Measurements from ENCODE around the gene AMOTL1.

The AMOTL1 gene

GRCh38 chr11:94862926-94863880 lies 95.0 kb downstream of the AMOTL1 start:
- no peak for DNase-seq

DNA sequence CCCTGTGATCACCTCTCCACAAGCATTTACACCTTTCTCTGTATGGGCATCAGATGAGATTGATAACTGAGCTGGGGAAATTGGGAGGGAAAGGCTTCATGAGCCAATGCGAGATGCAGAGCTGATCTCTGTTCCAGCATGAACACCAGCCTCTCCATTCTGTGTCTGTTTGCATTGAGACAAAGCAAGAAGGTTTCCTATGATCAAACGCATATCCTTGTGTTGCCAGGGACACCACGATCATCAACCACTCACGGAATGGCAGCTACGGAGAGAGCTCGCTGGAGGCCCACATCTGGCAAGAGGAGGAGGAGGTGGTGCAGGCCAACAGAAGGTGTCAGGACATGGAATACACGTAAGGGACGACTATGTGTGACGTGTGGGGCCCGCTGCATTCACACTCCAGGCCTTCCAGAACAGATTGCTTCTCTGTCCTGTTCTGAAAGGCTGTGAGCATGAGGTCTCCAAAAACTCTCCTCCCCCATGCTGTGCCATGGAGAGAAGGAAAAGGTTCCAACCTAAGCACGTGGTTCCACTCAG lies 96.4 kb downstream of the AMOTL1 start:
- no peak for DNase-seq

DNA sequence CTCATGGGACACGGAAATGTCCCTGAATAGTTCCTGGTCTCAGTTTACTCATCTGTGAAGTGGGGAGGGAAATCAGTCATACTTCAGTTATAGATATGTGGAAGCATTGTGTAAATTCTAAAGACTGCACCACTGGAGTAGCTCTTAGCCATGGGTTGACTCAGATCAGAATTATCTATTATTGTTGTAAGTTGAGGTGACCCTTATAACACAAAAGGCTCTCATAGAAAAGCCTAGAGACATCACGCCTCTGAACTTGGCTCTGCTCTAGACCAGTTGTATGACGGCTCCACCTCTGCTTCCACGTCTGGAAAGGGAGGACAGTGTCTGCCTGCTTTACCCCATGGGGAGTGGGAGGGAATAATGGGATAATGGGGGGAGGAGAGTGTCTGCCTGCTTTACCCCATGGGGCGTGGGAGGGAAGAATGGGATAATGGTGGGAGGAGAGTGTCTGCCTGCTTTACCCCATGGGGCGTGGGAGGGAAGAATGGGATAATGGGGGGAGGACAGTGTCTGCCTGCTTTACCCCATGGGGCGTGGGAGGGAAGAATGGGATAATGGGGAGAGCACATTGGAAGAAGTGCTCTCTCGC lies 98.2 kb downstream of the AMOTL1 start:
- no peak for DNase-seq

DNA sequence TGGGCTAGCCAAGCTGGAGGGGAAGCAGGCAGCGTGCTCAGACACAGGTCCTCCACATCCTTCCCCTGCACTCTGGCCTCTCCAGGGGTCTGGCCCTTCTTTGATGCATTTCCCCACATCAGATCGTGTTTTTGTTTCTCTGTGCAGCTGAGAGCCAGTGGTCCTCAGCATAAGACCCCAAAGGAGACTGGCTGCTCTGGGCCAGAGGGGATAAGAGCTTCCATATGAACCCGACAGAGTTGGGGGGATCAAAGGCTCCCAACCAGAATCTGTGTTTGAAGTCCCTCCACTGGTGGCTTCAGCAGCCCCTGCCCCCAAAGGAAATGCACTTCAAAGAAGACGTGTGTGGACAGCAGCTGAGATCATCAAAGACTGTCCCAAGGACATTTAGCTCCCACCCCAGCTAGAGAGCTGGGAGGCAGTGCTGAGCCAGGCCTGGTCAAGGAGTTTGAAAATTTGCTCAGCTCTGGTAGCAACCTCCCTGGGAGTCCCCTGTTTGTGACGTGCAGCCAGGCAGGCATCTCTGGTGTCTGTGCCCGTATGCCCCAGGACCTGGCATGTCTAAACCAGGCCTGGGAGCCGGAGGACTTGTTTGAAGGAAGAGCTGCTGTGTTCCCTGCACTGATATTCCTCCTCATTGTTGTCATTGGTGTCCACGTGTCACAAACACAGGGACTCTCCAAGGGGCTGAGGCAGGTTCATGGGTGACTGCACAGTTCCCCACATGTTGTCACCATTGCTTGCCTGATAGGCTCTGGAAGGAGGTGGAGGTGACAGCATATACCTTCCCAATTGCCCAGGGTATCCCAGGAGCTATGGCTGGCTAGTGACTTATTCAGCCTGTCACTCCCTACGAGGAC lies 99.0 kb downstream of the AMOTL1 start:
- DNase-seq = no peak

DNA sequence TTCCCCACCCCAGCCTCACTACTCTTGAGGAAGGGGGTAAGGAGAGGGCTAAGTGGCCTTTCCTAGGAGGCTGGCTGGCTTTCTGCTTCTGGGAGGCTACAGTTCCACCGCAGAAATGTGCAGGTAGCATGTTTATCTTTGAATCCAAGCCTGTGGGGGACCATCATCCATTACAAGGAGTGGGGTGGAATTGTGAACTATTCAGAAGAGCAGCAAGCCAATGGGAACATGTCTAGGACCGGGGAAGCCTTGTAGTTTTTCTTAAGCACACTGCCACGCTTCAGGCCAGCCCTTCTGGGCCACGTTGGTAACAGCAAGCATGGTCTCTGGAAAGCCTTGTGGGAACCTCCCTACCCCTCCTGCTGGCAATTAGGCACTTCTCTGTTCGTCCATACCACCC lies 100.3 kb downstream of the AMOTL1 start:
- no peak for DNase-seq

DNA sequence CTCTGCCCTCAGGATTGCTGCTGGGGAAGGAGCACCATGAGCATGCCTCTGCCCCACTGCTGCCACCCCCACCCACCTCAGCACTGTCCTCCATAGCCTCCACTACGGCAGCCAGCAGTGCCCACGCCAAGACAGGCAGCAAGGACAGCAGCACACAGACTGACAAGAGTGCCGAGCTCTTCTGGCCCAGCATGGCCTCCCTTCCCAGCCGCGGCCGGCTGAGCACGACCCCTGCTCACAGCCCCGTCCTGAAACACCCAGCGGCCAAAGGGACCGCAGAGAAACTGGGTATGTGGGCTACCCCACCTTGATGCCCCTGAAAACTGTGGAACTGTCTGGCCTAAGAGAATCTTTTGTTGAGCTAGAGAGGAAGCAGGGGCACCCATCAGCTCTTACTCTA lies 101.0 kb downstream of the AMOTL1 start:
- no peak for DNase-seq

DNA sequence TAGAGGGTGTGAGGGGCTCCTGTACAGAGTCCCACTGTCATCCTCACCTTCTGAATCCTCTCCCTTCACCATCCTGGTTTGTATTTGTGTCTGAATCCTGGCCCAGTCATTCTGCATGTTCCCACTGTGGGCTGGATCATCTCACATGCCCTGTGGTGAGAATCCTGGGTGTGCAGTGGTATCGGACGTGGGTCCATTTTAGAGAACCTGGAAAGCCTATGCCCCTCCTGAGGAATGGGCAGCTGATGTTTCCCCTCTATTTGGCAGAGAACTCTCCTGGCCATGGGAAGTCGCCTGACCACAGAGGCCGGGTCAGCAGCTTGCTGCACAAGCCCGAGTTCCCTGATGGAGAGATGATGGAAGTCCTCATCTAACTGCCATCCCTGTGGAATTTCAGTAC lies 102.3 kb downstream of the AMOTL1 start:
- DNase-seq = no peak

DNA sequence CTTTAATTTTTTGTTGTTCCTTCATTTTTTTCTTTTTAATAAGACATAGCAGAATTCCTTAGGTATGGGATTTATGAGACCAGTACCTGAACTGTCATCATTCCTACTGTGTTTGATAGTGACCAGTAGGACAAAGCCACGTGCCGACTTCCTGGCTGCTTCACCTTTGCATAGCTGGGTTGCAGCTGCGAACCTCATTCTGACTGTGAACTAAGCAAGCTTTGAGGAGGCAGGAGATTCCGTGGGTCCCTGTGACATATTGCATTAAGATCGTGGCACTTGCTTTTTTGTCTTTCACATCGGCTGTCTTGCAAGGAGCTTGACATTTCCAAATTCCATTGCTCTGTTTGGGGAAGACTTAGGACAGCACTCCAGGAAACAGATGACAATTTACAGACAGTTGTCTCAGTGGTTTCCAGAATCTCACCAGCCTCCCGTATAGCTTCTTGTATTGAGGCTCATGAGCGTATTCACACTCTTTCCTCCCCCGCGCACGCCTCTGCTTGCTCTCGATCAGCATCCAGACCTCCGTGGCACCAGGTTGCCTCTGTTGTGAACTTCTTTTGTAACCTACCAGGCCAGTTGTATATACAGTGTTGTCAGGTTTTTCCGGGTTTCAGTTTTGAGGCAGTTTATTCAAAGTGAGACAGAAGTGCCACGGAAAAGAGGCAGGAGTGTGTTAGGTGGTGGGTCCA lies 103.5 kb downstream of the AMOTL1 start:
- DNase-seq = no peak

- DNase-seq = no peak
Observed at GRCh38 chr11:94873916-94874540, 105.9 kb downstream of the AMOTL1 start.

- DNase-seq = no peak
Observed at GRCh38 chr11:94876222-94876621, 108.1 kb downstream of the AMOTL1 start.

DNA sequence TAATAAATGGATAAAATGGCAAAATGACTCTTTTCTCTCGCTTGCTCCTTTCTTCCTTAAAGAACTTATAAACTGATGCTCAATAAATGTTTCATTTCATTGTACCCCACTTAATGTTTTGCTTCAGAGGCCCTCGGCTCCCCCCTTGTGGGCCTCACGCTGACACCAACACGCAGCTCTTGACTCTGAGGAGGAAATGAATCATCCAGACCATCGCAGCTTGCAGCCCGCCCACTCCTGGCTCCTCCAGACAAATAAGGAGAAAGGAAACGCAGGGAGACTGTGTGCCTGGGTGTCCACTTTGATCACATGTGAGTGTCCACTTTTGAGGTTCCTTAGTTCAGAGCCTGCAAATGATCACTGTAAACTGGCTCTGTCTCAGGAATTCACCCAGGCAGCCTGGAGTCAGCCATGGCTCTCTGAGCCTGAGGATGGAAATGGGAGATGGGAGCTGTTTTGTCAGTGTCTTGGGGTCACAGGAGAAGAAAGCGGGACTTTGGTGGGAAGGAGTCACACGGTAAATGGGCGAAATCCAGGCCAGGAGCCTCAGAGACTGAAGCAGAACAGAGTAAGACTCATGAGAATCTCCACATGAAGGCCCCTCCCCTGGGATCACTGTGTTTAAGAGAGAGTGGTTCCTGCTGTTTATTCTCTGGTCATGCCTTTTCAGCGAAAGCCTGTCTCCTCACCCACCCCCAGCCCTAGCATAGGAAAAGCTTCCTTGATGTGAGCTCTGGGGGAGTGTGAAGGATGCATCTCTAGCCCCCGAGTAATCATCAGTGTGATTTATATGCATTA lies 108.7 kb downstream of the AMOTL1 start:
- DNase-seq = no peak

DNA sequence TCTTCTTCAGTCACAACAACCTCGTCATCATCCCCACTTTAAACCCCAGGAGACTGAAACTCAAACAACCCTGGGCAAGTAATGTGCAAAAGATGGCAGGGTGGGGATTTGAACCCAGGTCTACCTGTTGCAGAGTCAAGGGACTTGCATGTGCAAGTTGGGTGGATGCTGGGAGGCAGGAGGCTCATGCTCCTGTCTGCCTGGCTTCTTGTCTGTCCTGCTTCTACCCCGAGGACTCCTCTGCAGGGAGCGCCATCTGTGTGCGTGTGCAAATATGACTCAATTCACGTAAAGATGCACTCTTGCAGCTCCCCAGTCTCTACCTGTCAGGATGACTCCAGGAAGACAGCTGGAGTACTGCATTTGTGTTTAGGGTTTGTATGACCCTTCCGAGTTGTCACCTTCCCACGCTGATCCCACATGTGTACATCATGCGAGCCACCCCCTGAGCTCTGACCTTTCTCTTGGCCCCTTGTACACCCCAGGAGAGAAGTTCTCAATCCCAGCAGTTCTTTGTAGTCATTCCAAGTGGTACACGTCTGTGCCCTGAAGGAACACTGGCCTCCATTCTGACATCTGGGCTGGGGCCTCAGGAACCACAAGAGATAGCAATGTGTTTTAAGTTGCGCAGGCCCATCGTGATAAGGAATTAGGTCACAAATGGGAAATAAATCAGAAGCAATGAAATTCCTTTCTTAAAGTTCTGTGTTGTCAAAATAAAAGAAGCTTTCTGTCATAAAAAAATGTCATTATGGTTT lies 109.5 kb downstream of the AMOTL1 start:
- no peak for DNase-seq

DNA sequence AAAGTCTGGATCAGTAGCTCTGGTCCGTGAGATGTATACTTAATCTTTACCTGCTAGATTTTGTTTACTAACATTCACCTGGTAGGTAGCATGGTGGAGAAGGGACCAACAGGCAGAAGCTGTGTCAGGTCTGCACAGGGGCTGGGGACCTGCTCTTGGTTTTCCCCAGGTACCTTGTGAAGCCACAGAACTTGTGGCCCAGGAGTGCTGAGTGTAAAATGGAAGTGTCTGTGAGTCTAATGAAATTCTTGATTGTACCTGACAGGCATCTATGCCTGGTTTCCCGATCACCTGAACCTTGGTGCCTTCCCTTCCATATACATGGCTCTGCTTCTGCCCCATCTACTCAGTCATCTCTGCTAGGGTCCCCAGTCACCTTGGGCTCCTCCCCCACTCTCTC lies 110.8 kb downstream of the AMOTL1 start:
- DNase-seq = no peak

DNA sequence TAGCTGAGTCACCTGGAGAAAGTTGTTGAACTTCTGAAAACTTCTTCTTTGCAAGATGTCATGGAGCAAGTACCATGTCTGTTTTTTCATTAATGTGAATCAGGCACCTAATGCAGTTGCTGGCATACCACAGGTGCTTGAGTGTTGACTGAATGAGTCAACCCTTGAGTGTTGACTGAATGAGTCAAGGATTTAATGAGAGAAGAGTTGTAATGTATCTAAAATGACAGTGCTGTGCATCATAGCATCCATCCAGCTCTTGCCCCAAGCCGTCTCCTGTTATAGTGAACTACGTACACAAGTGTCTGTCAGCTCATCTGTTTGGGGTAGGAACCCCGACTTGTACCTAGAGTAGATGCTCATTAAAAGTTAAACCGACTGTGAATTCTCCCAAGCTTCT lies 112.1 kb downstream of the AMOTL1 start:
- DNase-seq = no peak

- DNase-seq = no peak
Observed at GRCh38 chr11:94882931-94883330, 114.8 kb downstream of the AMOTL1 start.

- DNase-seq = no peak
Observed at GRCh38 chr11:94883878-94884277, 115.7 kb downstream of the AMOTL1 start.

DNA sequence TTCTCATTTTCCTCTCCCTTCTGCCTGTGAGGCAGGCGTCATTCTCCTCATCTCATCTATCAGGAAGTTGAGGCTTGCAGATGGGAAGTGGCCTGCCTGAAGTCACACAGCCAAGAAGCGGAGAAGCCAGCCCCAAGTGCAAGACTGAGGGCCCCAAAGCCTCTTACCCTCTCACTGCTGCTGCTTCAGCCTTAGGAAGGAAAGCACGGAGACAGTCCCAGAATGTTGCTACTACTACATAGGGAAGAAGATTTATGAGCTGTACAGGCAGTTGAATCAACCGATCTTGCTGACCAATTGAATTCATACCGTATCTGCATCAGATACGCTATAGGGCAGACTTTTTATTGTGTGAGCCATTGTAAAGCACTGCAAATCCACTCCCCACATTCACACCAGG lies 116.2 kb downstream of the AMOTL1 start:
- DNase-seq = no peak

- DNase-seq = peak; percentile 18
Observed at GRCh38 chr11:94885133-94885532, 117.0 kb downstream of the AMOTL1 start.

GRCh38 chr11:94885581-94885980 lies 117.4 kb downstream of the AMOTL1 start:
- no peak for DNase-seq

DNA sequence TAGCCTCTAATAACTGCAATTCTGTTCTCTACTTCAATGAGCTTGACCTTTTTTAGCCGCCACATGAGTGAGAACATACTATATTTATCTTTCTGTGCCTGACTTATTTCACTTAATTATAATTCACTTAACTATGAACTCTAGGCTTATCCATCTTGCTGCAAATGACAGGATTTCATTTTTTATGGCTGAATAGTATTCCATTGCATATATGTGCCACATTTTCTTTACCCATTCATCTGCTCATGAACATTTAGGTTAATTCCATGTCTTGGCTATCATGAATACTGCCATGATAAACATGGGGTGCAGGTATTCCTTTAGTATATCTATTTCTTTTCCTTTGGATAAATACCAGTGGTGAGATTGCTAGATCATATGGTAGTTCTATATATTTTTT lies 120.0 kb downstream of the AMOTL1 start:
- no peak for DNase-seq

Data from DMS79 treated with DMSO at 0.1 percent for 48 hours (cell line).